Stimulated activated CD8-positive, alpha-beta memory T cell treated with anti-CD3 and anti-CD28 coated beads, Interleukin-15, amount 100 ng/mL, for 1 hour (primary cell): Measurements from ENCODE around the gene ZNF654.
"Not testable (repeated sequence)": the region's sequence is repeated elsewhere in the genome, so short reads cannot be mapped to it uniquely, and the experiment has no call there.

Source experiments
- DNase-seq: peaks from one replicate; pipeline ENCODE4 v3.0.0-alpha.2; 2020; ENCODE audit warnings: low read depth

Gene ZNF654

GRCh38 chr3:88142094-88142624 lies 83.1 kb downstream of the ZNF654 start:
- no peak for DNase-seq

- DNase-seq: no peak
These were observed 88.2 kb downstream of the ZNF654 start for GRCh38 chr3:88147261-88147660.

GRCh38 chr3:88148651-88149050 lies 89.6 kb downstream of the ZNF654 start:
- no peak for DNase-seq

- no peak for DNase-seq
These were observed 90.0 kb downstream of the ZNF654 start for GRCh38 chr3:88149101-88149508.

GRCh38 chr3:88149509-88150362 lies 90.7 kb downstream of the ZNF654 start, which contains the start of gene C3orf38:
Gene C3orf38 (plus strand): TSS chr3:88149959. CDS start chr3:88150053, 94 bp downstream.
- peak; percentile 49 for DNase-seq

- DNase-seq: no peak
These were observed 91.3 kb downstream of the ZNF654 start for GRCh38 chr3:88150371-88150770.

- DNase-seq: no peak
These were observed 91.8 kb downstream of the ZNF654 start for GRCh38 chr3:88150806-88151205.

GRCh38 chr3:88151358-88151757 lies 92.3 kb downstream of the ZNF654 start:
- no peak for DNase-seq

- no peak for DNase-seq
These were observed 93.8 kb downstream of the ZNF654 start for GRCh38 chr3:88152841-88153240.

- no peak for DNase-seq
These were observed 107.4 kb downstream of the ZNF654 start for GRCh38 chr3:88166419-88166971.

- DNase-seq: no peak
These were observed 108.1 kb downstream of the ZNF654 start for GRCh38 chr3:88167173-88167572.

- no peak for DNase-seq
These were observed 108.6 kb downstream of the ZNF654 start for GRCh38 chr3:88167704-88168103.

GRCh38 chr3:88168171-88168570 lies 109.1 kb downstream of the ZNF654 start:
- DNase-seq: no peak

GRCh38 chr3:88180398-88180999 lies 121.4 kb downstream of the ZNF654 start:
- no peak for DNase-seq

GRCh38 chr3:88182165-88182918 lies 123.3 kb downstream of the ZNF654 start:
- DNase-seq: not testable (repeated sequence)

GRCh38 chr3:88188436-88188835 lies 129.4 kb downstream of the ZNF654 start:
- DNase-seq: no peak

- DNase-seq: no peak
These were observed 130.3 kb downstream of the ZNF654 start for GRCh38 chr3:88189361-88189810.

- no peak for DNase-seq
These were observed 132.9 kb downstream of the ZNF654 start for GRCh38 chr3:88191872-88192409.

GRCh38 chr3:88192631-88193030 lies 133.6 kb downstream of the ZNF654 start:
- no peak for DNase-seq
